Breast epithelium (tissue), 3 donors: Measurements from ENCODE around the gene SLC17A7.

Experiments used
- POLR2A ChIP-seq: fragments of 450-650 bp; IDR thresholded peaks from one replicate; pipeline ENCODE4 v1.6.1; 2016; ENCODE audit warnings: antibody characterized with exemption, mild to moderate bottlenecking, moderate library complexity
- TF ChIP-seq, protein P1 (sequence below), 3 donors: fragments of 450-650 bp; IDR thresholded peaks; one replicate each; pipeline ENCODE4 v1.5.1; 2016 to 2017; ENCODE audit warnings: antibody characterized with exemption in 3 of 3, mild to moderate bottlenecking in 3 of 3, moderate library complexity in 3 of 3

DNA sequence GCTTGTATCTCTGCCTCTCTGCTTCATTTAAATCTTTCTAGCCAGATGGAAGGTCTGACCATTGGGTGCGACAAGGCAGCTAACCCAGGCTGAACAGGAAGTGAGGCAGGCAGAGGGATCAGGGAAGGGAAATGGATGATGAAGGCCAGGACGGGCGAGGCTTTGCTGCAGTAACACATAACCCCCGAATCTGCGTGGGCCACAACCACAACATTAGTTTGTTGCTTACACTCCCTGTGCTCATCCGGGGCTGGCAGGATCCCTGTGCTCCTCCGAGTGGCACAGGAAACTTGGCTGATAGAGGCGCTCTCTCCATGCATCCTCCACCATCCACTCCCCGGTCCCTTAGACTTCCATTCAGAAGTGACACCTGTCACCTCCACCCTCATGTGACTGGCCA is 31.6 kb upstream of the SLC17A7 start:
- TF ChIP-seq, protein P1, sequence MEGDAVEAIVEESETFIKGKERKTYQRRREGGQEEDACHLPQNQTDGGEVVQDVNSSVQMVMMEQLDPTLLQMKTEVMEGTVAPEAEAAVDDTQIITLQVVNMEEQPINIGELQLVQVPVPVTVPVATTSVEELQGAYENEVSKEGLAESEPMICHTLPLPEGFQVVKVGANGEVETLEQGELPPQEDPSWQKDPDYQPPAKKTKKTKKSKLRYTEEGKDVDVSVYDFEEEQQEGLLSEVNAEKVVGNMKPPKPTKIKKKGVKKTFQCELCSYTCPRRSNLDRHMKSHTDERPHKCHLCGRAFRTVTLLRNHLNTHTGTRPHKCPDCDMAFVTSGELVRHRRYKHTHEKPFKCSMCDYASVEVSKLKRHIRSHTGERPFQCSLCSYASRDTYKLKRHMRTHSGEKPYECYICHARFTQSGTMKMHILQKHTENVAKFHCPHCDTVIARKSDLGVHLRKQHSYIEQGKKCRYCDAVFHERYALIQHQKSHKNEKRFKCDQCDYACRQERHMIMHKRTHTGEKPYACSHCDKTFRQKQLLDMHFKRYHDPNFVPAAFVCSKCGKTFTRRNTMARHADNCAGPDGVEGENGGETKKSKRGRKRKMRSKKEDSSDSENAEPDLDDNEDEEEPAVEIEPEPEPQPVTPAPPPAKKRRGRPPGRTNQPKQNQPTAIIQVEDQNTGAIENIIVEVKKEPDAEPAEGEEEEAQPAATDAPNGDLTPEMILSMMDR (IDR thresholded peaks at IDR 0.05) = no peak
- no peak for TF ChIP-seq POLR2A
